ENCODE measurements around the gene USB1.
"Not testable (repeated sequence)": the region's sequence is repeated elsewhere in the genome, so short reads cannot be mapped to it uniquely, and the experiment has no call there.

The USB1 gene

DNA sequence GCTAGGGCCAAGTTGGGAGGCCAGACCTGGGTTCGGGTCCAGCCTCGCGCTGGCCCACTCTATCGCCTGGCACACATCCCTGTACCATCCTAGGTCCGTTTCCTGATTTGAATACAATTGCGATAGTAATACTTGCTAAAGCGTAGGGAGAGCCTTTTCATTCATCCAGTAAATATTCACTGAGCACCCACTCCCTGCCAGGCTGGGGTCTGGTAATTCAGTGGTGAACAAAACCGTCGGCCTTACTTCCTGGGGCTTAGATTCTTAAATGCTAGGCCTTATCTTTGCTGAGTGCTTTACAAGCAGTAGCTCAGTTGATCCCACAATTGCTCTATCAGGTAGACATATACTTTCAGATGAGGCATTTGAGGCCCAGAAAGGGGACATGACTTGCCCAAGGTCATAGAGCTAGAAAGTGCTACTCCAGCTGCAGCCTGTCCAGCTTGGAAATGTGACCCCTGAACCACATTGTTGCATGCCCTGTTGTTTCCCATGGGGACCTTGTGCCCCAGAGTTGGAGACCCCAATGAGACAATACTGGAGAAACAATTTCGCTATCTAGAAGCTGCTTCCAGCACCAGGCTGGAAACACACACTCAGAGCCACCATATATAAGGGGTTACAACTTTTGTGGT lies 691 bp downstream of the USB1 start:
- Histone ChIP-seq H4K20me1 (ENCODE audit: insufficient read depth) (no peaks in the 10 kb centered on the region), H3K27ac (no peak overlapping the region), H2AFZ (ENCODE audit: low read depth) (no peak overlapping the region), H3K4me2 (peak overlapping the region; percentile 69), H3K36me3 (ENCODE audit: insufficient read depth) (no peaks in the 10 kb centered on the region), H3K9ac (no peak overlapping the region), H3K27me3 (ENCODE audit: insufficient read depth, low read depth) (no peaks in the 10 kb centered on the region), H3K4me3 (IDR thresholded peaks at IDR 0.05; ENCODE audit: insufficient read depth, low read depth, low read length) (no peak overlapping the region), H3K4me1 (ENCODE audit: low read depth, poor library complexity, severe bottlenecking) (peaks cover 21% of the 10 kb centered on the region), H3K79me2 (ENCODE audit: insufficient read depth, low read depth) (no peaks in the 10 kb centered on the region)
- TF ChIP-seq, protein P1, sequence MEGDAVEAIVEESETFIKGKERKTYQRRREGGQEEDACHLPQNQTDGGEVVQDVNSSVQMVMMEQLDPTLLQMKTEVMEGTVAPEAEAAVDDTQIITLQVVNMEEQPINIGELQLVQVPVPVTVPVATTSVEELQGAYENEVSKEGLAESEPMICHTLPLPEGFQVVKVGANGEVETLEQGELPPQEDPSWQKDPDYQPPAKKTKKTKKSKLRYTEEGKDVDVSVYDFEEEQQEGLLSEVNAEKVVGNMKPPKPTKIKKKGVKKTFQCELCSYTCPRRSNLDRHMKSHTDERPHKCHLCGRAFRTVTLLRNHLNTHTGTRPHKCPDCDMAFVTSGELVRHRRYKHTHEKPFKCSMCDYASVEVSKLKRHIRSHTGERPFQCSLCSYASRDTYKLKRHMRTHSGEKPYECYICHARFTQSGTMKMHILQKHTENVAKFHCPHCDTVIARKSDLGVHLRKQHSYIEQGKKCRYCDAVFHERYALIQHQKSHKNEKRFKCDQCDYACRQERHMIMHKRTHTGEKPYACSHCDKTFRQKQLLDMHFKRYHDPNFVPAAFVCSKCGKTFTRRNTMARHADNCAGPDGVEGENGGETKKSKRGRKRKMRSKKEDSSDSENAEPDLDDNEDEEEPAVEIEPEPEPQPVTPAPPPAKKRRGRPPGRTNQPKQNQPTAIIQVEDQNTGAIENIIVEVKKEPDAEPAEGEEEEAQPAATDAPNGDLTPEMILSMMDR (conservative IDR thresholded peaks at IDR 0.05; ENCODE audit: low read depth, low read length), result no peak

DNA sequence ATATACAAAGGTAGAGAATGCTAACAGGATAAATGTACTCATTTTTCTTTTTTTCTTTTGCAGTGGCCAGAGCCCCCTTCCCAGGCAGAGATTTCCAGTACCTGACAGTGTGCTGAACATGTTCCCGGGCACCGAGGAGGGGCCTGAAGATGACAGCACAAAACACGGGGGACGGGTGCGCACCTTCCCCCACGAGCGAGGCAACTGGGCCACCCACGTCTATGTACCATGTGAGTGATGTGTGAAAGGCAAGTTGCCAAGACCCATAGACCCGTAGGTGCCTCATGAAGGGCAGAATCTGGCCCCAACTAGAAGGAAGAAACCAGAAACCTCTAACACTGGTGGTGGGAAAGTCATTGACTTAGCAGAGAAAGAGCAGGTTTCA lies 1.2 kb downstream of the USB1 start:
- no peaks in the 10 kb centered on the region for H4K20me1 ChIP-seq (ENCODE audit: insufficient read depth)
- peak overlapping the region; percentile 69; the same call in 1 of the 2 replicates for H3K4me2 ChIP-seq
- no peak overlapping the region for H3K4me3 ChIP-seq (IDR thresholded peaks at IDR 0.05; ENCODE audit: insufficient read depth, low read depth, low read length)
- no peak overlapping the region for H2AFZ ChIP-seq (ENCODE audit: low read depth)
- no peaks in the 10 kb centered on the region for H3K79me2 ChIP-seq (ENCODE audit: insufficient read depth, low read depth)
- TF ChIP-seq, protein P1 (conservative IDR thresholded peaks at IDR 0.05; ENCODE audit: low read depth, low read length), result no peak
- H3K9ac ChIP-seq, result no peak overlapping the region
- no peaks in the 10 kb centered on the region for H3K27me3 ChIP-seq (ENCODE audit: insufficient read depth, low read depth)
- no peak overlapping the region for H3K27ac ChIP-seq
- H3K36me3 ChIP-seq (ENCODE audit: insufficient read depth), result no peaks in the 10 kb centered on the region
- peaks cover 21% of the 10 kb centered on the region for H3K4me1 ChIP-seq (ENCODE audit: low read depth, poor library complexity, severe bottlenecking)

- Histone ChIP-seq H3K9ac (no peak overlapping the region), H4K20me1 (ENCODE audit: insufficient read depth) (no peaks in the 10 kb centered on the region), H3K4me1 (ENCODE audit: low read depth, poor library complexity, severe bottlenecking) (peaks cover 21% of the 10 kb centered on the region), H3K36me3 (ENCODE audit: insufficient read depth) (no peaks in the 10 kb centered on the region), H3K79me2 (ENCODE audit: insufficient read depth, low read depth) (no peaks in the 10 kb centered on the region), H3K27me3 (ENCODE audit: insufficient read depth, low read depth) (no peaks in the 10 kb centered on the region), H2AFZ (ENCODE audit: low read depth) (no peak overlapping the region), H3K4me3 (IDR thresholded peaks at IDR 0.05; ENCODE audit: insufficient read depth, low read depth, low read length) (no peak overlapping the region), H3K4me2 (no peak overlapping the region), H3K27ac (no peak overlapping the region)
- TF ChIP-seq, protein P1 (conservative IDR thresholded peaks at IDR 0.05; ENCODE audit: low read depth, low read length), result no peak
These were observed 1.7 kb downstream of the USB1 start for GRCh38 chr16:58002936-58003335.

GRCh38 chr16:58004736-58005135 lies 3.5 kb downstream of the USB1 start:
- not testable (repeated sequence) for H3K4me3 ChIP-seq (IDR thresholded peaks at IDR 0.05; ENCODE audit: insufficient read depth, low read depth, low read length); H3K9ac ChIP-seq; H4K20me1 ChIP-seq (ENCODE audit: insufficient read depth); H3K79me2 ChIP-seq (ENCODE audit: insufficient read depth, low read depth); H3K4me1 ChIP-seq (ENCODE audit: low read depth, poor library complexity, severe bottlenecking); H3K36me3 ChIP-seq (ENCODE audit: insufficient read depth); H3K27ac ChIP-seq; H3K4me2 ChIP-seq; H2AFZ ChIP-seq (ENCODE audit: low read depth); H3K27me3 ChIP-seq (ENCODE audit: insufficient read depth, low read depth)

DNA sequence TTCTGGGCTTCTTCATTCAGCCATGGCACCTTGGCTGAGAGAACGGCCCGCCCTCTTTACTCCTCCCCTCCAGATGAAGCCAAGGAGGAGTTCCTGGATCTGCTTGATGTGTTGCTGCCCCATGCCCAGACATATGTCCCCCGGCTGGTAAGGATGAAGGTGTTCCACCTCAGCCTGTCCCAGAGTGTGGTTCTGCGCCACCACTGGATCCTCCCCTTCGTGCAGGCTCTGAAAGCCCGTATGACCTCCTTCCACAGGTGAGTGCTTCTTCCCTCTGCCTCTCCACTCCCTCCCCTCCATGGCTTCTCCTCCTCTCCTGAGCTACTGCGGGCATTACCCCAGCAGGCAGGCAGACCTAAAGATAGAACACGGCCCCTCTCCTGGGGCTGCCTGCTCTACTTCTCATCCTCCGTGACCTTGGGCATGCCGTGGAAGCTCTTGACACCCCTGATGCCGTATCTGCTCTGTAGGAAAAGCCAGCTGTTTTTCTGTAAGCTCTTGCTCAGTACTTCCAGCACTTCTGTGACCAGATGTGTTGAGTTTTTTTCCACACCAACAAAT lies 8.7 kb downstream of the USB1 start:
- no peaks in the 10 kb centered on the region for H3K27me3 ChIP-seq (ENCODE audit: insufficient read depth, low read depth)
- H3K4me1 ChIP-seq (ENCODE audit: low read depth, poor library complexity, severe bottlenecking), result no peaks in the 10 kb centered on the region
- H3K4me3 ChIP-seq (IDR thresholded peaks at IDR 0.05; ENCODE audit: insufficient read depth, low read depth, low read length), result no peak overlapping the region
- H3K27ac ChIP-seq, result no peak overlapping the region
- no peaks in the 10 kb centered on the region; the same call in 1 of the 2 replicates for H3K36me3 ChIP-seq (ENCODE audit: insufficient read depth)
- H2AFZ ChIP-seq (ENCODE audit: low read depth), result no peak overlapping the region
- H3K79me2 ChIP-seq (ENCODE audit: insufficient read depth, low read depth), result no peaks in the 10 kb centered on the region
- TF ChIP-seq, protein P1 (conservative IDR thresholded peaks at IDR 0.05; ENCODE audit: low read depth, low read length), result no peak
- H3K9ac ChIP-seq, result no peak overlapping the region
- H3K4me2 ChIP-seq, result no peak overlapping the region
- no peaks in the 10 kb centered on the region for H4K20me1 ChIP-seq (ENCODE audit: insufficient read depth)

All from KMS-11 (cell line).